Sigmoid colon (tissue), 4 donors: ENCODE measurements around the gene SDHA.
A peak's percentile ranks its signal among the peaks of the same experiment; 100 is the strongest.

Experiments
- EP300 ChIP-seq, 4 donors: sonication (generic); formaldehyde crosslinking; IDR thresholded peaks; one replicate each; pipeline ENCODE4 v1.6.1; 2017; ENCODE audit warnings: antibody characterized with exemption in 4 of 4
- POLR2A ChIP-seq, 2 donors: fragments of 450-650 bp; IDR thresholded peaks; one replicate each; pipeline ENCODE4 v1.6.1; 2016; ENCODE audit warnings: antibody characterized with exemption in 2 of 2, mild to moderate bottlenecking in 2 of 2, moderate library complexity in 2 of 2
- POLR2AphosphoS5 ChIP-seq, 4 donors: sonication (generic); formaldehyde crosslinking; IDR thresholded peaks; one replicate each; pipeline ENCODE4 v1.6.1; 2017; ENCODE audit warnings: antibody characterized with exemption in 4 of 4

- peak; percentile 74 to 75 for TF ChIP-seq POLR2A (IDR thresholded peaks at IDR 0.05)
- TF ChIP-seq POLR2AphosphoS5 (IDR thresholded peaks at IDR 0.05) = peak; percentile 90 to 98 (median 96)
- peak in 1 of 4 donors; percentile 71 for TF ChIP-seq EP300 (IDR thresholded peaks at IDR 0.05)
These were observed at the start of gene SDHA, which contains the start of gene CCDC127 for GRCh38 chr5:217494-218456.
